ENCODE results near the gene MOV10.

MOV10 gene

GRCh38 chr1:112674986-112675727 is 698 bp downstream of the MOV10 start:
- peak; percentile 11 to 17 for DNase-seq (ENCODE audit: low read depth in 1 of 2, low spot score in 1 of 2)

GRCh38 chr1:112675728-112676381 is 1.4 kb downstream of the MOV10 start:
- DNase-seq (ENCODE audit: low read depth in 1 of 2, low spot score in 1 of 2): no peak

- DNase-seq (ENCODE audit: low read depth in 1 of 2, low spot score in 1 of 2): no peak
Measured at GRCh38 chr1:112676543-112676942, 2.1 kb downstream of the MOV10 start.

GRCh38 chr1:112677501-112677900 is 3.0 kb downstream of the MOV10 start:
- no peak for DNase-seq (ENCODE audit: low read depth in 1 of 2, low spot score in 1 of 2)

GRCh38 chr1:112678605-112679004 is 4.1 kb downstream of the MOV10 start:
- DNase-seq (ENCODE audit: low read depth in 1 of 2, low spot score in 1 of 2): no peak

GRCh38 chr1:112685913-112686312 is 11.5 kb downstream of the MOV10 start:
- no peak for DNase-seq (ENCODE audit: low read depth in 1 of 2, low spot score in 1 of 2)

- no peak for DNase-seq (ENCODE audit: low read depth in 1 of 2, low spot score in 1 of 2)
Measured at GRCh38 chr1:112686417-112686816, 12.0 kb downstream of the MOV10 start.

- DNase-seq (ENCODE audit: low read depth in 1 of 2, low spot score in 1 of 2): no peak
Measured at GRCh38 chr1:112686835-112687234, 12.4 kb downstream of the MOV10 start.

- DNase-seq (ENCODE audit: low read depth in 1 of 2, low spot score in 1 of 2): no peak
Measured at GRCh38 chr1:112687361-112687760, 12.9 kb downstream of the MOV10 start.

GRCh38 chr1:112687785-112688496 is 13.5 kb downstream of the MOV10 start:
- no peak for DNase-seq (ENCODE audit: low read depth in 1 of 2, low spot score in 1 of 2)

- no peak for DNase-seq (ENCODE audit: low read depth in 1 of 2, low spot score in 1 of 2)
Measured at GRCh38 chr1:112688781-112689193, 14.3 kb downstream of the MOV10 start.

- DNase-seq (ENCODE audit: low read depth in 1 of 2, low spot score in 1 of 2): no peak
Measured at GRCh38 chr1:112689196-112689841, 14.9 kb downstream of the MOV10 start.

- DNase-seq (ENCODE audit: low read depth in 1 of 2, low spot score in 1 of 2): no peak
Measured at GRCh38 chr1:112689842-112690237, 15.4 kb downstream of the MOV10 start.

GRCh38 chr1:112692681-112693080 is 18.2 kb downstream of the MOV10 start:
- no peak for DNase-seq (ENCODE audit: low read depth in 1 of 2, low spot score in 1 of 2)

GRCh38 chr1:112693821-112694220 is 19.4 kb downstream of the MOV10 start:
- no peak for DNase-seq (ENCODE audit: low read depth in 1 of 2, low spot score in 1 of 2)

GRCh38 chr1:112694363-112694929 is 20.0 kb downstream of the MOV10 start:
- DNase-seq (ENCODE audit: low read depth in 1 of 2, low spot score in 1 of 2): no peak

- no peak for DNase-seq (ENCODE audit: low read depth in 1 of 2, low spot score in 1 of 2)
Measured at GRCh38 chr1:112695276-112695675, 20.8 kb downstream of the MOV10 start.

GRCh38 chr1:112696578-112697314 is 22.3 kb downstream of the MOV10 start:
- no peak for DNase-seq (ENCODE audit: low read depth in 1 of 2, low spot score in 1 of 2)

GRCh38 chr1:112697781-112698201 is 23.3 kb downstream of the MOV10 start:
- DNase-seq (ENCODE audit: low read depth in 1 of 2, low spot score in 1 of 2): no peak

Measured in activated T-helper 1 cell treated with anti-CD3 and anti-CD28 coated beads, Interleukin-2, amount 50 U/mL, for 16 hours (primary cell).